ENCODE results near the gene OR10G2. TPM values are rescaled to one million over a fixed set of nuclear protein-coding genes. Genes with fewer than 3 reads are reported as not detected.

Gene OR10G2
- total RNA-seq, 1 donor = not detected

- TF ChIP-seq CTCF (IDR thresholded peaks at IDR 0.05; ENCODE audit: extremely low read depth, low read depth, low read length) = no peak
- Histone ChIP-seq H3K4me2 (ENCODE audit: insufficient read depth, low read length) (no peak overlapping the region), H4K20me1 (ENCODE audit: insufficient read depth, low read length) (no peaks in the 10 kb centered on the region), H3K36me3 (ENCODE audit: insufficient read depth, low read length) (no peaks in the 10 kb centered on the region), H3K27ac (ENCODE audit: low read depth, low read length) (no peak overlapping the region), H3K9me3 (ENCODE audit: low read depth, low read length) (no peaks in the 10 kb centered on the region), H3K27me3 (ENCODE audit: insufficient read depth, low read length) (no peaks in the 10 kb centered on the region), H2AFZ (ENCODE audit: low read length) (no peak overlapping the region), H3K4me3 (ENCODE audit: insufficient read depth, low read length) (no peak overlapping the region), H3K79me2 (ENCODE audit: insufficient read depth, low read length) (no peaks in the 10 kb centered on the region), H3K4me1 (ENCODE audit: insufficient read depth, low read length) (no peaks in the 10 kb centered on the region)
- DNase-seq (ENCODE audit: insufficient read length, low spot score, missing footprints) = no peak
These were observed 37.4 kb upstream of the OR10G2 start for GRCh38 chr14:21672116-21672515.

- Histone ChIP-seq H3K36me3 (ENCODE audit: insufficient read depth, low read length) (no peaks in the 10 kb centered on the region), H4K20me1 (ENCODE audit: insufficient read depth, low read length) (no peaks in the 10 kb centered on the region), H3K27me3 (ENCODE audit: insufficient read depth, low read length) (no peaks in the 10 kb centered on the region), H3K79me2 (ENCODE audit: insufficient read depth, low read length) (no peaks in the 10 kb centered on the region), H2AFZ (ENCODE audit: low read length) (no peak overlapping the region), H3K9me3 (ENCODE audit: low read depth, low read length) (no peaks in the 10 kb centered on the region), H3K4me1 (ENCODE audit: insufficient read depth, low read length) (no peaks in the 10 kb centered on the region), H3K4me3 (ENCODE audit: insufficient read depth, low read length) (no peak overlapping the region), H3K4me2 (ENCODE audit: insufficient read depth, low read length) (no peak overlapping the region), H3K27ac (ENCODE audit: low read depth, low read length) (no peak overlapping the region)
- TF ChIP-seq CTCF (IDR thresholded peaks at IDR 0.05; ENCODE audit: extremely low read depth, low read depth, low read length) = no peak
- no peak for DNase-seq (ENCODE audit: insufficient read length, low spot score, missing footprints)
These were observed 36.6 kb upstream of the OR10G2 start for GRCh38 chr14:21671371-21671770.

DNA sequence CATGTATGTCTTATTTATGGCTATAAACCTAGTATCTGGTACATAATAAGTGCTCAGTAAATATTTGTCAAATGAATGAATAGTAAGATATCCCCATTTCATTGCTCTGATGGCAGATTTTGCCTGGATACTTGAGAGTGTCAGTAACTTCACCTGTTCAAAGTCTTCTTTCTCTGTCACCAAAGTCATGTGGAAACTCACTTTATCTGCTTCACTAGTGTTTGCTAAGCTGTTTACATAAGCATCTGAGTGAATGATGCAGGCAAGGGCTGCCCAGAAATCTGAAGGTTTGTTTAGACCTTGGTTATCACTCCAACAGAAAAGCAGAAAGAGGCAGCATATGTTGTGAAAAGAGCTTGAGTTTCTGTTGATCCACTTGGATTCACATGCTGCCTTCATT, 34.5 kb upstream of the OR10G2 start:
- Histone ChIP-seq H3K4me1 (ENCODE audit: insufficient read depth, low read length) (no peaks in the 10 kb centered on the region), H3K79me2 (ENCODE audit: insufficient read depth, low read length) (no peaks in the 10 kb centered on the region), H4K20me1 (ENCODE audit: insufficient read depth, low read length) (no peaks in the 10 kb centered on the region), H3K9me3 (ENCODE audit: low read depth, low read length) (no peaks in the 10 kb centered on the region), H3K27ac (ENCODE audit: low read depth, low read length) (no peak overlapping the region), H3K36me3 (ENCODE audit: insufficient read depth, low read length) (no peaks in the 10 kb centered on the region), H2AFZ (ENCODE audit: low read length) (no peak overlapping the region), H3K27me3 (ENCODE audit: insufficient read depth, low read length) (no peaks in the 10 kb centered on the region), H3K4me2 (ENCODE audit: insufficient read depth, low read length) (no peak overlapping the region), H3K4me3 (ENCODE audit: insufficient read depth, low read length) (no peak overlapping the region)
- no peak for TF ChIP-seq CTCF (IDR thresholded peaks at IDR 0.05; ENCODE audit: extremely low read depth, low read depth, low read length)
- no peak for DNase-seq (ENCODE audit: insufficient read length, low spot score, missing footprints)

DNA sequence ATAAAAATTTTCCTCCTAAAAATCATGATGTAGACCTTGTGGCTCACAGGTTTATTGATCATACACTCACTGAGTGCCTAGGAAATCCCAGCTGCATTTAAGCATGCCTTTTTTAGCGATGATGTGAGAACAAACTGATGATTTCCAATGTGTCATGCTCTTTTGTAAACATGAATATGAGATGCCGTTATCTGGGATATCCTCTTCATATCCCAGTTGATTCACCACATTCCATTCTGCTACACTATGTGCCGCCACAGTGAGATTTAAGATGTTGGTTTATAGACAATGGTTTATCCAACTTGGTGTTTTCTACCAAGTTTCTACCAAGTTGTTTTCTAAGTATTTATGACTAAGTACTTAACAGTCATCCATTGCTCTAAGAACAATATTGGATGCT, 33.6 kb upstream of the OR10G2 start:
- H4K20me1 ChIP-seq (ENCODE audit: insufficient read depth, low read length) = no peaks in the 10 kb centered on the region
- no peak for TF ChIP-seq CTCF (IDR thresholded peaks at IDR 0.05; ENCODE audit: extremely low read depth, low read depth, low read length)
- H3K27me3 ChIP-seq (ENCODE audit: insufficient read depth, low read length) = no peaks in the 10 kb centered on the region
- H3K4me1 ChIP-seq (ENCODE audit: insufficient read depth, low read length) = no peaks in the 10 kb centered on the region
- no peaks in the 10 kb centered on the region for H3K9me3 ChIP-seq (ENCODE audit: low read depth, low read length)
- H3K36me3 ChIP-seq (ENCODE audit: insufficient read depth, low read length) = no peaks in the 10 kb centered on the region
- DNase-seq (ENCODE audit: insufficient read length, low spot score, missing footprints) = no peak
- no peak overlapping the region for H3K4me3 ChIP-seq (ENCODE audit: insufficient read depth, low read length)
- no peaks in the 10 kb centered on the region for H3K79me2 ChIP-seq (ENCODE audit: insufficient read depth, low read length)
- H2AFZ ChIP-seq (ENCODE audit: low read length) = no peak overlapping the region
- no peak overlapping the region for H3K27ac ChIP-seq (ENCODE audit: low read depth, low read length)
- H3K4me2 ChIP-seq (ENCODE audit: insufficient read depth, low read length) = no peak overlapping the region
